A673 (cell line): Measurements from ENCODE around the gene ERBB2.

Experiments used
- CTCF ChIP-seq: fragments of 300-800, 200-600 bp; sonication (generic); conservative IDR thresholded peaks from 2 replicates; pipeline ENCODE4 v1.5.1; 2017; ENCODE audit warnings: low read depth, mild to moderate bottlenecking, antibody characterized with exemption, low read length, moderate library complexity, mixed read lengths
- EZH2 ChIP-seq: fragments of 200-600 bp; sonication (generic); IDR thresholded peaks from 2 replicates; pipeline ENCODE4 v1.6.1; 2017; ENCODE audit warnings: borderline replicate concordance, low read depth, mild to moderate bottlenecking, mixed read lengths, antibody characterized with exemption, low read length; ENCODE audit not compliant: poor library complexity, severe bottlenecking

- no peak for TF ChIP-seq CTCF
- no peak for TF ChIP-seq EZH2
Observed at GRCh38 chr17:39655105-39655504, 44.8 kb upstream of the ERBB2 start.
